ENCODE measurements around the gene ZCCHC7. TPM values are rescaled to one million over a fixed set of nuclear protein-coding genes. Genes with fewer than 3 reads are reported as not detected.
"Not testable (repeated sequence)": the region's sequence is repeated elsewhere in the genome, so short reads cannot be mapped to it uniquely, and the experiment has no call there.

The ZCCHC7 gene
- total and polyA plus RNA-seq, 5 experiments from 2014 or later, result 27.2 to 56.0 (median 40.2) TPM

DNA sequence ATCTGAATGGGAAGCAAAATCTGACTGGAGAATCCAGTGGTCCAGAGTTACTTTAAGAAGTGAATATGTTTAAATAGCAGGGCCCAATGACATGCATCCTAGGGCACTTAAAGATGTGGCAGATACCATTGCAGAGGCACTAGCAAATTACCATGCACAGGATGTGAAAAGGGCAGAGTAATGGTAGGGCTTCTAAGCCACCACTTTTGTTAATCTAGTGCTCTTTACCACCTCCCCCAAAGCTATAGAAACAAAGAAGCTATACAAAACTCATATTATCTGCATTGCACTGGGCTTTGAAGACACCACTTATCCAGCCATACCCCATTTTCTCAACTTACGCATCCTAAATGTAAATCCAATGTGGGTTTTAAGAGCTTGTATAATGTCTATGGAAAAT, 81.2 kb downstream of the ZCCHC7 start:
- POLR2A ChIA-PET, result no interaction called here
- Mint-ChIP-seq H3K4me3 (no peak overlapping the region), H3K9me3 (peaks cover 0 to 4% (median 0%) of the 10 kb centered on the region in 9 donors), H3K4me1 (peaks cover 32 to 69% (median 46%) of the 10 kb centered on the region in 4 donors), H3K27ac (peak overlapping the region in 1 of 10 donors; percentile 10), H3K36me3 (peaks cover 6 to 55% (median 41%) of the 10 kb centered on the region in 3 donors), H3K27me3 (no peaks in the 10 kb centered on the region)
- no peak for ATAC-seq
- no peak for DNase-seq

DNA sequence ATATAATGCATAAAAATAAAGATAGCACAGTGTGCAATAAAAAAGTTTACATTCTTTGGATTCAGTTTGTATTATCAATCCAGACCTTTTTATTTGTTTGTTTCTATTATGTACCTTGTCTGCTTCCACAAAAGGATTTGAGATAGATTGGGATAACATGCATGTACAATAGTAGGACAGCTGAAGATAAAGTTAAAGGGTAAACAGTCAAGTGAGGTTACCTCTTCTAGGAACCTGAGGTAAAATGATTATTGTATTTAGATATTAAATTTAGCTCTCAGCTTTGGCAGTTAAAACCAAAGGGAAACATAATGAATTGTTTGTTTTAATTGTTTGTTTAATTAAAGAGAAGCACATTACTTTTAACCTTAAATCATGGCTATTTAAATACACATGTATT, 81.7 kb downstream of the ZCCHC7 start:
- Mint-ChIP-seq H3K4me1 (peaks cover 33 to 70% (median 48%) of the 10 kb centered on the region in 4 donors), H3K9me3 (peaks cover 0 to 4% (median 0%) of the 10 kb centered on the region in 9 donors), H3K27ac (peak overlapping the region in 1 of 10 donors; percentile 10), H3K27me3 (no peaks in the 10 kb centered on the region), H3K4me3 (no peak overlapping the region), H3K36me3 (peaks cover 7 to 60% (median 46%) of the 10 kb centered on the region in 3 donors)
- DNase-seq (no peak), ATAC-seq (no peak)
- POLR2A ChIA-PET, result no interaction called here

- Mint-ChIP-seq H3K4me1 (peaks cover 25 to 67% (median 41%) of the 10 kb centered on the region in 4 donors), H3K27ac (peak overlapping the region in 1 of 10 donors; percentile 55), H3K36me3 (peaks cover 12 to 69% (median 57%) of the 10 kb centered on the region in 3 donors)
- H3K9me3 Mint-ChIP-seq, DNase-seq, POLR2A ChIA-PET, H3K4me3 Mint-ChIP-seq, ATAC-seq, H3K27me3 Mint-ChIP-seq: not testable (repeated sequence)
Observed at GRCh38 chr9:37203456-37203855, 83.1 kb downstream of the ZCCHC7 start.

- POLR2A ChIA-PET, result no interaction called here
- peaks cover 0 to 4% (median 0%) of the 10 kb centered on the region in 9 donors for H3K9me3 Mint-ChIP-seq
- H3K27ac Mint-ChIP-seq, result peak overlapping the region in 1 of 10 donors; percentile 51
- H3K27me3 Mint-ChIP-seq, result no peaks in the 10 kb centered on the region
- DNase-seq (no peak), ATAC-seq (no peak)
- peaks cover 7 to 77% (median 61%) of the 10 kb centered on the region in 3 donors for H3K36me3 Mint-ChIP-seq
- H3K4me3 Mint-ChIP-seq, result no peak overlapping the region
- H3K4me1 Mint-ChIP-seq, result peaks cover 15 to 66% (median 36%) of the 10 kb centered on the region in 4 donors
Observed at GRCh38 chr9:37206121-37206620, 85.8 kb downstream of the ZCCHC7 start.

DNA sequence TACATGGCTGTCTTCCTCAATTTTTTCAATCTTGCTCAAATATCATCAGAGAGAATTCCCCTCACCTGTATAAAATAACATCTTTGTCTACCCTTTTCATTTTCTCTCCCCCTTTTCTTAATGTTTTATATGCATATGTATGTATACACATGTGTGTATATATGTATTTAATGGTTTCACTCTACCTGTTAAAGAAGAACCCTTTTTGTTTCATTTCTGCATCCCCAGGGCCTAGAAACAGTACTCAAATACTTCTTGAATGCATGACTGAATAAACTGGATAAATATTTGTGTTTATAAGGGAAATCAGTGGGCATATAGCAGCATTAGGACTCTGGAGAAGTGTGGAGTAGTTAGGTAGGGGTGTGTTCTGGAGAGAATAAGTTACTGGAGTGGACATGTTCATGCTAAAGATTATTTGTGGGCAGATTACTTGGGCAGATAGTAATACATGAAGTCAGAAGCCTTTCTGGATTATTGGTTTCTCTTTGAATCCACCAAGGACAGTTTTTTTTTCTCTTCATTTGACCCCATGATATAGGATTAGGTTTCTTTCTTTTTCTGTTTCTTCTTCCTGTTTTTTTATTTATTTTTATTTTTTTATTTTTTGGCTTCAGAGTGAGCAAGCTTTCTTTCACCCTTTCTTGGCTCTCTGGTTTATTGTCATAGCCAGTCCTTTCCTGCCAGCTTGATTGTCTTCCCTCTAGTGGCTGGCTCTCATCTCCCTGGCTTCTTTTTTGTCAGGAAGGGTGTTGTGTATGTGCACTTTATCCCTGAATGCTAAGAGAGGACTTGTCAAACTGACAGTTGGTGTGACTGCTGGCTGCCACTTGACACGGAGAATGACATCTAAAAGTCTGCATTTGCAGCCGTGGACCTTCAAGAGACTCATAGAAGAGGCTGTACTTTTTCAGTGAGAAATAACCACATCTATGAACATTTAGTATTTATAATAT, 89.3 kb downstream of the ZCCHC7 start:
- H3K36me3 Mint-ChIP-seq, result peaks cover 7 to 60% (median 33%) of the 10 kb centered on the region in 3 donors

DNA sequence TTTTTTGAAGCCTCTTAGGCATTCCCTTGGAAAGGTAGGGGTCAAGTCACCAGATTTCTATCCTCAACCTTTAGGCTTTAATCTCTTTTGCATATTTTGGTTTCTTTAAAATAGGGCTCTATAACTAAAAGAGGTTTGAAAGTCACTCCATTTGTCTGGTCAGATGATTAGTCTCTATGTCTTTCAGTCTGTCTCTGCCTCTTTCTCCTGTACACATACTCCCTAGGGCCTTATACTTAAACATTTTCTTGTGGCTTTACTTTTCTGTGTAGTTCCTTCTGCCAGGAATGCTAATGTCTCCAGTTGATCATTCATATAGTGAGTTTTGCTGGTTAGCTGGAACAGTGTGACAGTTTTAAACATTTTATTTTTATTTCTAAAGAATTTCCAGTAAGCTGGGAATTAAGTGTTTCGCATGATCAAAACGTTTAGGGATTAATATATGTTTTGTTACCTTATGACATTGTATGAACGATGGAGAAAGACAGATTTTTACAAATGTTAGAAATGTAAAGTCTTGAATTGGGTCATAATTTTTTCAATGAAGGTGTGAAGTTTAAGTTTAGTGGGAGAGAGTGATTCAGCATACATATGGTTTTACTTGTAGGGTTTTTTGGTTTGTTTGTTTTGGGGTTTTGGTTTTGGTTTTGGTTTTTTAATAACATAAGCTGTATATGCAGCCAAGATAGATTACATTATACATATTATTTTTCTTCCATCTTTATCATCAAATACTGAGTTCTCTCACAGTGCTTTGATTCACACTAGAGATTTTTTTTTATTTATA, 90.6 kb downstream of the ZCCHC7 start:
- no peak for DNase-seq
- peaks cover 15 to 55% (median 37%) of the 10 kb centered on the region in 4 donors for H3K4me1 Mint-ChIP-seq

More for the DNA sequence above, 89.3 kb downstream of the ZCCHC7 start:
- peaks cover 15 to 57% (median 37%) of the 10 kb centered on the region in 4 donors for H3K4me1 Mint-ChIP-seq
- no peaks in the 10 kb centered on the region for H3K9me3 Mint-ChIP-seq
- no peaks in the 10 kb centered on the region for H3K27me3 Mint-ChIP-seq
- H3K27ac Mint-ChIP-seq, result peak overlapping the region in 6 of 10 donors; percentile 8 to 66 (median 42)
- no peak for DNase-seq
- POLR2A ChIA-PET, result no interaction called here
- H3K4me3 Mint-ChIP-seq, result peak overlapping the region in 2 of 10 donors; percentile 1 to 7
- no peak for ATAC-seq

DNA sequence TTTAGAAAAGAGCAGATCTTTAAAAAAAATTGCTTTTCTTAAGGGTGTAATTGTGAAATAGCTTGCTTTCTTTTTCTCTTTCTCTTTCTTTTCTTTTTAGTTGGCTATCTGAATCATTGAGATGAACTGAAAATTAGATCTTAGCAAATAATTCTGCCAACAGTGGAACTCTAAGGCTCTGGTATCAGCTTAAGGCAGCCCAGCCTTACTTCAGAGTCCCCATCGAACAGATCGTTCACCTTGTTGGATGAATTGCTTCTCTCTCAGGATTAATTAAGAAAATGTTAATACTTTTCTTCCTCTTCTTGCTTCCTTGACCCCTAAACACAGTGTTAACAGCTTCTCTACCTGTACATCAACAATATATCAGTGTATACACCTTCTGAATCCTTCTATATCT, 92.1 kb downstream of the ZCCHC7 start:
- Mint-ChIP-seq H3K27ac (peak overlapping the region in 2 of 10 donors; percentile 29 to 57), H3K9me3 (no peaks in the 10 kb centered on the region), H3K27me3 (no peaks in the 10 kb centered on the region), H3K4me1 (peaks cover 12 to 47% (median 30%) of the 10 kb centered on the region in 4 donors), H3K36me3 (peaks cover 2 to 41% (median 17%) of the 10 kb centered on the region in 3 donors), H3K4me3 (no peak overlapping the region)
- POLR2A ChIA-PET, result interaction anchor here (0.7 kb wide), 1 partner anchor 230 kb away, joined by 5 read pairs; no protein-coding TSS in a partner anchor
- DNase-seq (no peak), ATAC-seq (no peak)

More for the DNA sequence above, 90.6 kb downstream of the ZCCHC7 start:
- H3K36me3 Mint-ChIP-seq, result peaks cover 7 to 54% (median 30%) of the 10 kb centered on the region in 3 donors
- H3K9me3 Mint-ChIP-seq, result no peaks in the 10 kb centered on the region
- H3K27me3 Mint-ChIP-seq, result no peaks in the 10 kb centered on the region
- no peak for ATAC-seq
- POLR2A ChIA-PET, result no interaction called here
- H3K4me3 Mint-ChIP-seq, result no peak overlapping the region
- peak overlapping the region in 2 of 10 donors; percentile 13 to 65 for H3K27ac Mint-ChIP-seq

DNA sequence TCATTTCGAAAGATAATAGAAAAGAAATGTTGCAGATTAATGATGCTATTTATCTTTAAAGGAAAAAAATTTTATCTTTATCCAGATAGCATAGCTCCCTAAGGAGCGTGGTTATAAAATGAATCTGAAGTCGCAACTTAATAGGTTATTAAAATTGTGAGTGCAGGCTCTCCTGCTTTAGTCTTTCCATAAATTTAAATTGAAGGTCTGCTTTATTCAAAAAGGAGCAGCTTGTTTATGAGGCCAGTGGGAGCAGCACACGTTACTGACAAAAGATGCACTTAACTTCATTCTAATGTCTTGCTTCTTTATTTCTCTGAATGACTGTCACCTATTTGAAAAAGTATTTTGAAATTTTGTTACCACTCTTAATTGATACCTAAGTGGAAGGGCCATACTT, 95.0 kb downstream of the ZCCHC7 start:
- no peak for DNase-seq
- no peaks in the 10 kb centered on the region for H3K27me3 Mint-ChIP-seq
- H3K4me3 Mint-ChIP-seq, result no peak overlapping the region
- H3K27ac Mint-ChIP-seq, result no peak overlapping the region
- ATAC-seq, result no peak
- H3K9me3 Mint-ChIP-seq, result no peaks in the 10 kb centered on the region
- POLR2A ChIA-PET, result interaction anchor here (0.7 kb wide), 1 partner anchor 867 kb away, joined by 3 read pairs; no protein-coding TSS in a partner anchor
- H3K36me3 Mint-ChIP-seq, result peaks cover 0 to 22% (median 6%) of the 10 kb centered on the region in 3 donors
- H3K4me1 Mint-ChIP-seq, result peaks cover 5 to 42% (median 19%) of the 10 kb centered on the region in 4 donors

GRCh38 chr9:37215830-37216229, 95.5 kb downstream of the ZCCHC7 start:
- no peak overlapping the region for H3K27ac Mint-ChIP-seq
- DNase-seq (no peak), ATAC-seq (no peak)
- peaks cover 0 to 17% (median 6%) of the 10 kb centered on the region in 3 donors for H3K36me3 Mint-ChIP-seq
- no peaks in the 10 kb centered on the region for H3K27me3 Mint-ChIP-seq
- H3K4me3 Mint-ChIP-seq, result no peak overlapping the region
- no peaks in the 10 kb centered on the region for H3K9me3 Mint-ChIP-seq
- H3K4me1 Mint-ChIP-seq, result peaks cover 8 to 42% (median 20%) of the 10 kb centered on the region in 4 donors
- POLR2A ChIA-PET, result no interaction called here

- ATAC-seq (no peak), DNase-seq (no peak)
- no peak overlapping the region for H3K4me3 Mint-ChIP-seq
- no peak overlapping the region for H3K27ac Mint-ChIP-seq
- no peaks in the 10 kb centered on the region for H3K9me3 Mint-ChIP-seq
- H3K4me1 Mint-ChIP-seq, result peaks cover 11 to 47% (median 28%) of the 10 kb centered on the region in 4 donors
- POLR2A ChIA-PET, result no interaction called here
- H3K36me3 Mint-ChIP-seq, result peaks cover 0 to 12% (median 2%) of the 10 kb centered on the region in 3 donors
- no peaks in the 10 kb centered on the region for H3K27me3 Mint-ChIP-seq
Observed at GRCh38 chr9:37217161-37217560, 96.8 kb downstream of the ZCCHC7 start.

DNA sequence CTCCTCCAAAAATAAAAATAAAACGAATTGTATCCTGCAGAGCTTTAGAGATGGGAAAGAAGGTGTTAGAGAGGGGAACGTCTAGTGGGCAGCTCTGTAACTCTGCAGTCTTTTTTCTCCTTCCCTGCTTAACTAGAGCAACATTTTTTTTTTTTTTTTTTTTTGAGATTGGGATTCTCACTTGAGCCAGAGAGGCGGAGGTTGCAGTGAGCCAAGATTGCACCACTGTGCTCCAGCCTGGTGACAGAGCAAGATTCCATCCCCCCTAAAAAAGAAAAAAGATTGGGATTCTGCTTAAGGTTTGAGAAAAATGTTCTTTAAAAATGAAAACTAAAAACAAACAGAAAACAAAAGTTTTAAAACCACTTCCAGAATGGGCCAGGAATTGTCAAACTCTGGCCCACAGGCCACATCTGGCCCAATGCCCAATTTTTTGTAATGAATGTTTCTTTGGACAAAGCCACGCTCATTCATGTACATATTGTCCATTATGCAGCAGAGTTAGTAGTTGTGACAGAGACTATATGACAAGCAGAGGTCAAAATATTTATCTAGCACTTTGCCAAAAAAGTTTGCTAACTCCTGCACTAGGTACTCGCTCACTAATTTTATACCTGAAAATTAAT, 98.5 kb downstream of the ZCCHC7 start:
- POLR2A ChIA-PET, result no interaction called here
- no peak for ATAC-seq
- H3K4me1 Mint-ChIP-seq, result peaks cover 9 to 34% (median 24%) of the 10 kb centered on the region in 4 donors

DNA sequence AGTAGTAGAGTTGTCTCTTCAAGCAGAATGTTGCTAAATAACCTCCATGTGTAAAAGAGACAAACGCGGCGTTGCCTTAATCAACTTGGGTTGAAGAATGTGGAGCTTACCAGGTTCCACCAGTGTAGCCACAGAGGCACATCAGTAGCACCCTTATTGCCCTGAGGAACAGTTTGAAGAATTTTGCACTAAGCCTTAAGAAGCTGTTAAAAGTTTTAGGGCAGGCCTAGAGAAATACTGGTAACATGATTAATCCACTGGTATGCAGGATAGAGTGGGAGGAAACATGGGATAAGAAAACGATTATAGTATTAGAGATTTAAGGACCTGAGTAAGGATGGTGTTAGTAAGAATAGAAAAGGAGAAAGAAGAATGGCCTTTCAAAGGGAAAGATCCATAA, 100.6 kb downstream of the ZCCHC7 start:
- H3K36me3 Mint-ChIP-seq, result peaks cover 0 to 9% (median 2%) of the 10 kb centered on the region in 3 donors
- H3K27me3 Mint-ChIP-seq, result no peaks in the 10 kb centered on the region
- ATAC-seq (no peak), DNase-seq (no peak)
- POLR2A ChIA-PET, result interaction anchor here (1.2 kb wide), 1 partner anchor 141 kb away, joined by 3 read pairs; no protein-coding TSS in a partner anchor
- no peaks in the 10 kb centered on the region for H3K9me3 Mint-ChIP-seq
- H3K4me3 Mint-ChIP-seq, result no peak overlapping the region
- H3K27ac Mint-ChIP-seq, result no peak overlapping the region
- H3K4me1 Mint-ChIP-seq, result peaks cover 9 to 37% (median 24%) of the 10 kb centered on the region in 4 donors

More for the DNA sequence above, 98.5 kb downstream of the ZCCHC7 start:
- Mint-ChIP-seq H3K36me3 (peaks cover 0 to 8% (median 2%) of the 10 kb centered on the region in 3 donors), H3K27ac (peak overlapping the region in 1 of 10 donors; percentile 27), H3K27me3 (no peaks in the 10 kb centered on the region), H3K9me3 (no peaks in the 10 kb centered on the region), H3K4me3 (no peak overlapping the region)
- DNase-seq, result no peak
